ENCODE measurements around the gene PNPLA4. TPM values are rescaled to one million over a fixed set of nuclear protein-coding genes. Genes with fewer than 3 reads are reported as not detected.

Gene PNPLA4
- total and polyA plus RNA-seq, 2 experiments from 2014 or later, result 19.4 to 20.0 TPM

DNA sequence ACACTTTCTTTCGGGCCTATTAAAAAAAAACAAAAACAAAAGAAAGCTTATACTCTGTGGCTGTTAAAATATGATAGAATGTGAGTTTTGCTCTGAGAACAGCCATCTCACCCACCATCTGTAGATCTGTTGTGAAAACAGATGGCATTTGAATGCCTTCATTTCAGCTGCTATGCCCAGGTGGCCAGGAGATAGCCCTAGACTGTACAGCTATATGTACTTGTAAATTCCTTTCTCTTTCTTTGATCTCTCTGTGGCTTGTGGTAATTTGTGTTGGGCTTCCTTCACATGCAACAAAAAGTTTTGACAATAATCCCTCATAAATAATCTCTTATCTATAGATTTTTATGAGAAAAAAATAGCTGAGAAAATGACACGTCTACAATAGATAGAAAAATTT lies 38.1 kb downstream of the PNPLA4 start:
- no peak overlapping the region for H3K4me2 ChIP-seq
- no peaks in the 10 kb centered on the region for H3K27me3 ChIP-seq (ENCODE audit: insufficient read depth)
- Mint-ChIP-seq H3K27me3 (ENCODE audit: insufficient read depth, low read depth, poor library complexity) (no peaks in the 10 kb centered on the region), H3K9me3 (no peaks in the 10 kb centered on the region), H3K4me1 (no peaks in the 10 kb centered on the region), H3K27ac (no peak overlapping the region), H3K4me3 (no peak overlapping the region), H3K36me3 (ENCODE audit: low read depth) (no peaks in the 10 kb centered on the region)
- H3K4me1 ChIP-seq (ENCODE audit: insufficient read depth), result no peaks in the 10 kb centered on the region
- no peak overlapping the region for H3K4me3 ChIP-seq
- no peaks in the 10 kb centered on the region for H3K36me3 ChIP-seq (ENCODE audit: insufficient read depth)
- H3K27ac ChIP-seq (ENCODE audit: low read depth), result no peak overlapping the region
- H3K79me2 ChIP-seq (replicated peaks; ENCODE audit: insufficient read depth), result no peaks in the 10 kb centered on the region
- DNase-seq (ENCODE audit: low spot score), result no peak
- H3K9me2 ChIP-seq (ENCODE audit: insufficient read depth), result no peaks in the 10 kb centered on the region
- no peaks in the 10 kb centered on the region for H4K20me1 ChIP-seq (replicated peaks; ENCODE audit: insufficient read depth)
- ATAC-seq, result no peak
- no peak for TF ChIP-seq NANOG (IDR thresholded peaks at IDR 0.05; ENCODE audit: borderline replicate concordance)
- no peak overlapping the region for H2AFZ ChIP-seq
- no peaks in the 10 kb centered on the region for H3F3A ChIP-seq (replicated peaks; ENCODE audit: low read depth)

DNA sequence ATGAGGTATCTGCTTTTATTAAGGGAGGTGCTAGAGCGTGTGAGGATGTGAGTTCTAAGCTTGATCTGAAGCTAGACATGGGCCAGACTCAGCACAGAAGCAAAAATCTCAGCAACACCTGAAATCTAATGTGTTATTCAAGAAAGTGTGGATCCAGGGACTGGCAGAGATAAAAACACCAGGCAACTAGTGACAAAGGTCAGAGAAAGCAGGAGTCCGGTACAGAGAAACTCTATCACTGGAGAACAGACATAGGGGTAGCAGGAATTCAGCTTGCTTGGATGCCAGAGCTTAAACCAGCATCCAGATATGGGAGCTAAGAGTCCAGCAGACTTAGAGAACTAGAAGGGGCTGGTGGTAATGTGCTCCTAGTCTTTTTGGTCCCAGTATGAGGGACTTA lies 50.3 kb downstream of the PNPLA4 start:
- no peak for DNase-seq (ENCODE audit: low spot score)
- TF ChIP-seq EZH2 (IDR thresholded peaks at IDR 0.05; ENCODE audit: low read depth, unreplicated experiment) (no peak), STAT1 (IDR thresholded peaks at IDR 0.05; ENCODE audit: unreplicated experiment) (no peak)
- TF ChIP-seq, protein P1, sequence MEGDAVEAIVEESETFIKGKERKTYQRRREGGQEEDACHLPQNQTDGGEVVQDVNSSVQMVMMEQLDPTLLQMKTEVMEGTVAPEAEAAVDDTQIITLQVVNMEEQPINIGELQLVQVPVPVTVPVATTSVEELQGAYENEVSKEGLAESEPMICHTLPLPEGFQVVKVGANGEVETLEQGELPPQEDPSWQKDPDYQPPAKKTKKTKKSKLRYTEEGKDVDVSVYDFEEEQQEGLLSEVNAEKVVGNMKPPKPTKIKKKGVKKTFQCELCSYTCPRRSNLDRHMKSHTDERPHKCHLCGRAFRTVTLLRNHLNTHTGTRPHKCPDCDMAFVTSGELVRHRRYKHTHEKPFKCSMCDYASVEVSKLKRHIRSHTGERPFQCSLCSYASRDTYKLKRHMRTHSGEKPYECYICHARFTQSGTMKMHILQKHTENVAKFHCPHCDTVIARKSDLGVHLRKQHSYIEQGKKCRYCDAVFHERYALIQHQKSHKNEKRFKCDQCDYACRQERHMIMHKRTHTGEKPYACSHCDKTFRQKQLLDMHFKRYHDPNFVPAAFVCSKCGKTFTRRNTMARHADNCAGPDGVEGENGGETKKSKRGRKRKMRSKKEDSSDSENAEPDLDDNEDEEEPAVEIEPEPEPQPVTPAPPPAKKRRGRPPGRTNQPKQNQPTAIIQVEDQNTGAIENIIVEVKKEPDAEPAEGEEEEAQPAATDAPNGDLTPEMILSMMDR (conservative IDR thresholded peaks at IDR 0.05; ENCODE audit: low read depth in 2 of 2), result no peak
- Histone ChIP-seq H3F3A (replicated peaks; ENCODE audit: low read depth) (no peaks in the 10 kb centered on the region), H3K4me3 (no peak overlapping the region), H4K20me1 (replicated peaks; ENCODE audit: insufficient read depth) (no peaks in the 10 kb centered on the region), H3K4me2 (no peak overlapping the region), H3K27ac (ENCODE audit: low read depth) (no peak overlapping the region), H3K9me2 (ENCODE audit: insufficient read depth) (no peaks in the 10 kb centered on the region), H3K79me2 (replicated peaks; ENCODE audit: insufficient read depth) (no peaks in the 10 kb centered on the region), H2AFZ (no peak overlapping the region), H3K27me3 (ENCODE audit: insufficient read depth) (no peaks in the 10 kb centered on the region), H3K4me1 (ENCODE audit: insufficient read depth) (no peaks in the 10 kb centered on the region), H3K36me3 (ENCODE audit: insufficient read depth) (no peaks in the 10 kb centered on the region)
- Mint-ChIP-seq H3K36me3 (ENCODE audit: low read depth) (no peaks in the 10 kb centered on the region), H3K4me3 (no peak overlapping the region), H3K27ac (no peak overlapping the region), H3K4me1 (no peaks in the 10 kb centered on the region; the same call in 2 of the 3 replicates), H3K9me3 (no peaks in the 10 kb centered on the region; the same call in 2 of the 3 replicates), H3K27me3 (ENCODE audit: insufficient read depth, low read depth, poor library complexity) (no peaks in the 10 kb centered on the region)
- ATAC-seq, result no peak

DNA sequence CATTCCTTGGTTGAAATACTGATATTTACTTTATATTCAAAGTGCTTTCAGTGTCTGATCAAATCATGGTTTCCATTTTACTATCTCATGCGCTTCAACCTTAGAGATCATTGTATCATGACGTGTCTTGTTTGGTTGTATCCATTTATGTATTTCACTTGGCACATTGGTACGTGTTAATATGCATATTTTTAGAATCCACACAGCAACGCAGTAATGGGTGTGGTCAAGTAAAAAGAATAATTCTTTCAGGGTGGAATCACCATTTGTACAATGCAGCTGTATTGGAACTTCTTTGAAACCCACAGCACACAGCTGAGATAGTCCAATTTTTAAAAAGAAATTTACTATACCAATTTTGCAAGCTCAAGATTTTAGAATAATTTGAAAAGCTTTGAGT lies 55.2 kb downstream of the PNPLA4 start:
- no peak overlapping the region for H3K27ac Mint-ChIP-seq
- no peak overlapping the region for H3K4me3 ChIP-seq
- H3K36me3 ChIP-seq (ENCODE audit: insufficient read depth), result no peaks in the 10 kb centered on the region
- H3K4me1 ChIP-seq (ENCODE audit: insufficient read depth), result no peaks in the 10 kb centered on the region
- no peak overlapping the region for H3K27ac ChIP-seq (ENCODE audit: low read depth)
- H3K9me3 Mint-ChIP-seq, result no peaks in the 10 kb centered on the region; the same call in 2 of the 3 replicates
- H3K4me3 Mint-ChIP-seq, result no peak overlapping the region
- H3K79me2 ChIP-seq (replicated peaks; ENCODE audit: insufficient read depth), result no peaks in the 10 kb centered on the region
- H3K9me2 ChIP-seq (ENCODE audit: insufficient read depth), result no peaks in the 10 kb centered on the region
- H3K27me3 ChIP-seq (ENCODE audit: insufficient read depth), result no peaks in the 10 kb centered on the region
- H4K20me1 ChIP-seq (replicated peaks; ENCODE audit: insufficient read depth), result no peaks in the 10 kb centered on the region
- ATAC-seq, result no peak
- no peaks in the 10 kb centered on the region for H3F3A ChIP-seq (replicated peaks; ENCODE audit: low read depth)
- DNase-seq (ENCODE audit: low spot score), result no peak
- no peaks in the 10 kb centered on the region; the same call in 2 of the 3 replicates for H3K4me1 Mint-ChIP-seq
- H2AFZ ChIP-seq, result no peak overlapping the region
- H3K27me3 Mint-ChIP-seq (ENCODE audit: insufficient read depth, low read depth, poor library complexity), result no peaks in the 10 kb centered on the region
- no peaks in the 10 kb centered on the region for H3K36me3 Mint-ChIP-seq (ENCODE audit: low read depth)
- H3K4me2 ChIP-seq, result no peak overlapping the region
- no peak for TF ChIP-seq JUNB (IDR thresholded peaks at IDR 0.05; ENCODE audit: unreplicated experiment)
- TF ChIP-seq, protein P2, sequence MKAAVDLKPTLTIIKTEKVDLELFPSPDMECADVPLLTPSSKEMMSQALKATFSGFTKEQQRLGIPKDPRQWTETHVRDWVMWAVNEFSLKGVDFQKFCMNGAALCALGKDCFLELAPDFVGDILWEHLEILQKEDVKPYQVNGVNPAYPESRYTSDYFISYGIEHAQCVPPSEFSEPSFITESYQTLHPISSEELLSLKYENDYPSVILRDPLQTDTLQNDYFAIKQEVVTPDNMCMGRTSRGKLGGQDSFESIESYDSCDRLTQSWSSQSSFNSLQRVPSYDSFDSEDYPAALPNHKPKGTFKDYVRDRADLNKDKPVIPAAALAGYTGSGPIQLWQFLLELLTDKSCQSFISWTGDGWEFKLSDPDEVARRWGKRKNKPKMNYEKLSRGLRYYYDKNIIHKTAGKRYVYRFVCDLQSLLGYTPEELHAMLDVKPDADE (IDR thresholded peaks at IDR 0.05), result no peak
- TF ChIP-seq, protein P3, sequence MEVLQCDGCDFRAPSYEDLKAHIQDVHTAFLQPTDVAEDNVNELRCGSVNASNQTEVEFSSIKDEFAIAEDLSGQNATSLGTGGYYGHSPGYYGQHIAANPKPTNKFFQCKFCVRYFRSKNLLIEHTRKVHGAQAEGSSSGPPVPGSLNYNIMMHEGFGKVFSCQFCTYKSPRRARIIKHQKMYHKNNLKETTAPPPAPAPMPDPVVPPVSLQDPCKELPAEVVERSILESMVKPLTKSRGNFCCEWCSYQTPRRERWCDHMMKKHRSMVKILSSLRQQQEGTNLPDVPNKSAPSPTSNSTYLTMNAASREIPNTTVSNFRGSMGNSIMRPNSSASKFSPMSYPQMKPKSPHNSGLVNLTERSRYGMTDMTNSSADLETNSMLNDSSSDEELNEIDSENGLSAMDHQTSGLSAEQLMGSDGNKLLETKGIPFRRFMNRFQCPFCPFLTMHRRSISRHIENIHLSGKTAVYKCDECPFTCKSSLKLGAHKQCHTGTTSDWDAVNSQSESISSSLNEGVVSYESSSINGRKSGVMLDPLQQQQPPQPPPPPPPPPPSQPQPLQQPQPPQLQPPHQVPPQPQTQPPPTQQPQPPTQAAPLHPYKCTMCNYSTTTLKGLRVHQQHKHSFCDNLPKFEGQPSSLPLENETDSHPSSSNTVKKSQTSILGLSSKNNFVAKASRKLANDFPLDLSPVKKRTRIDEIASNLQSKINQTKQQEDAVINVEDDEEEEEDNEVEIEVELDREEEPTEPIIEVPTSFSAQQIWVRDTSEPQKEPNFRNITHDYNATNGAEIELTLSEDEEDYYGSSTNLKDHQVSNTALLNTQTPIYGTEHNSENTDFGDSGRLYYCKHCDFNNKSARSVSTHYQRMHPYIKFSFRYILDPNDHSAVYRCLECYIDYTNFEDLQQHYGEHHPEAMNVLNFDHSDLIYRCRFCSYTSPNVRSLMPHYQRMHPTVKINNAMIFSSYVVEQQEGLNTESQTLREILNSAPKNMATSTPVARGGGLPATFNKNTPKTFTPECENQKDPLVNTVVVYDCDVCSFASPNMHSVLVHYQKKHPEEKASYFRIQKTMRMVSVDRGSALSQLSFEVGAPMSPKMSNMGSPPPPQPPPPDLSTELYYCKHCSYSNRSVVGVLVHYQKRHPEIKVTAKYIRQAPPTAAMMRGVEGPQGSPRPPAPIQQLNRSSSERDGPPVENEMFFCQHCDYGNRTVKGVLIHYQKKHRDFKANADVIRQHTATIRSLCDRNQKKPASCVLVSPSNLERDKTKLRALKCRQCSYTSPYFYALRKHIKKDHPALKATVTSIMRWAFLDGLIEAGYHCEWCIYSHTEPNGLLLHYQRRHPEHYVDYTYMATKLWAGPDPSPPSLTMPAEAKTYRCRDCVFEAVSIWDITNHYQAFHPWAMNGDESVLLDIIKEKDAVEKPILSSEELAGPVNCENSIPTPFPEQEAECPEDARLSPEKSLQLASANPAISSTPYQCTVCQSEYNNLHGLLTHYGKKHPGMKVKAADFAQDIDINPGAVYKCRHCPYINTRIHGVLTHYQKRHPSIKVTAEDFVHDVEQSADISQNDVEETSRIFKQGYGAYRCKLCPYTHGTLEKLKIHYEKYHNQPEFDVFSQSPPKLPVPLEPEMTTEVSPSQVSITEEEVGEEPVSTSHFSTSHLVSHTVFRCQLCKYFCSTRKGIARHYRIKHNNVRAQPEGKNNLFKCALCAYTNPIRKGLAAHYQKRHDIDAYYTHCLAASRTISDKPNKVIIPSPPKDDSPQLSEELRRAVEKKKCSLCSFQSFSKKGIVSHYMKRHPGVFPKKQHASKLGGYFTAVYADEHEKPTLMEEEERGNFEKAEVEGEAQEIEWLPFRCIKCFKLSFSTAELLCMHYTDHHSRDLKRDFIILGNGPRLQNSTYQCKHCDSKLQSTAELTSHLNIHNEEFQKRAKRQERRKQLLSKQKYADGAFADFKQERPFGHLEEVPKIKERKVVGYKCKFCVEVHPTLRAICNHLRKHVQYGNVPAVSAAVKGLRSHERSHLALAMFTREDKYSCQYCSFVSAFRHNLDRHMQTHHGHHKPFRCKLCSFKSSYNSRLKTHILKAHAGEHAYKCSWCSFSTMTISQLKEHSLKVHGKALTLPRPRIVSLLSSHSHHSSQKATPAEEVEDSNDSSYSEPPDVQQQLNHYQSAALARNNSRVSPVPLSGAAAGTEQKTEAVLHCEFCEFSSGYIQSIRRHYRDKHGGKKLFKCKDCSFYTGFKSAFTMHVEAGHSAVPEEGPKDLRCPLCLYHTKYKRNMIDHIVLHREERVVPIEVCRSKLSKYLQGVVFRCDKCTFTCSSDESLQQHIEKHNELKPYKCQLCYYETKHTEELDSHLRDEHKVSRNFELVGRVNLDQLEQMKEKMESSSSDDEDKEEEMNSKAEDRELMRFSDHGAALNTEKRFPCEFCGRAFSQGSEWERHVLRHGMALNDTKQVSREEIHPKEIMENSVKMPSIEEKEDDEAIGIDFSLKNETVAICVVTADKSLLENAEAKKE (CRISPR knock-in tag; IDR thresholded peaks at IDR 0.05), result no peak

Measured in GM23338 (cell line).